ENCODE measurements around the gene FBXL17. TPM values are rescaled to one million over a fixed set of nuclear protein-coding genes. Genes with fewer than 3 reads are reported as not detected.

Gene FBXL17
- total RNA-seq, 2 donors from 2014 or later: 12.5 to 14.5 TPM

- Mint-ChIP-seq H3K4me1 (ENCODE audit: low read depth) (no peaks in the 10 kb centered on the region), H3K36me3 (ENCODE audit: insufficient read depth in 2 of 2) (peaks cover 0 to 6% of the 10 kb centered on the region in 2 donors), H3K27ac (no peak overlapping the region), H3K9me3 (peaks cover 0 to 2% of the 10 kb centered on the region in 2 donors), H3K4me3 (no peak overlapping the region), H3K27me3 (ENCODE audit: low read depth) (no peaks in the 10 kb centered on the region)
- ATAC-seq (replicated peaks in 1 of 2): no peak
- no peak for DNase-seq
These were observed 60.6 kb downstream of the FBXL17 start for GRCh38 chr5:108321341-108321740.

DNA sequence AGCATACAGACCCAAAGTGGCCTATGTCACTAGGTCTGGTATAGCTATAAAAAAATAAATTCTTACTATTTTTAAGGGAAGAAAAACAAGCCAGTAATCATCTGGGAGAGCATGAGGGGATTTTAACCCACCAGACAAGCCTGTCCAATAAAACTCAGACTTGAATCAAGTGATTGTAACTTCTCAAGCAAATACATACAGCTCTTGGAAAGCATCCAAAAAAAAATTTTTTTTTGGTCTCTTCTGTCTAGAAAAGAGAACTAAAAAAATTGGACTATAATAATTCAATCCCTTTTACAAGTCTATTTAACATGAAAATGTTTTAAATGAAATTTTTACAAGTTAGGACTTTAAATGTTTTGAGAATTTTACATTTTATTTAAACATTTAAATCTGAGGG lies 61.7 kb downstream of the FBXL17 start:
- no peak for ATAC-seq (replicated peaks in 1 of 2)
- Mint-ChIP-seq H3K9me3 (peaks cover 0 to 2% of the 10 kb centered on the region in 2 donors), H3K36me3 (ENCODE audit: insufficient read depth in 2 of 2) (peaks cover 0 to 3% of the 10 kb centered on the region in 2 donors), H3K27ac (no peak overlapping the region), H3K4me1 (ENCODE audit: low read depth) (no peaks in the 10 kb centered on the region), H3K27me3 (ENCODE audit: low read depth) (no peaks in the 10 kb centered on the region), H3K4me3 (no peak overlapping the region)
- DNase-seq: no peak

DNA sequence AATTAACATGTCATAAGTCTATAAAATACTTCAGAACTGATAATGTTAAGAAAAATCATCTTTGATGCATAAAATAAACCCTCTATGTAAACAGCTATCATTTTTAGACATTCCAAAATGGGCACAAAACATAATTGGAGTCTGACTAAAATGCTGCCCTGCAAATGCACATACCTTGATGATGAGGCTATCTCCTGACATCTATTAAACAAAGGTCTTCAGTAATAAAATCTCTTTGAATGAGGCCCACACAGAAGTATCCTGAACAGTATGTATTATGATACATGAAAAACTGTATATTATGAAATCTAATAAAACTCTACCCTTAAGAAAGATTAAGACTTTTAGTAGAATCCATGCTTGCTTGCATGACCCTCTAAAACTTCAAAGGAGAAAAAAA lies 66.1 kb downstream of the FBXL17 start:
- H3K36me3 Mint-ChIP-seq (ENCODE audit: insufficient read depth in 2 of 2): no peaks in the 10 kb centered on the region
- ATAC-seq (replicated peaks in 1 of 2) (no peak), DNase-seq (no peak)
- H3K27me3 Mint-ChIP-seq (ENCODE audit: low read depth): no peaks in the 10 kb centered on the region
- H3K27ac Mint-ChIP-seq: no peak overlapping the region
- H3K9me3 Mint-ChIP-seq: no peaks in the 10 kb centered on the region
- no peak overlapping the region for H3K4me3 Mint-ChIP-seq
- H3K4me1 Mint-ChIP-seq (ENCODE audit: low read depth): no peaks in the 10 kb centered on the region

GRCh38 chr5:108312258-108312657 lies 69.6 kb downstream of the FBXL17 start:
- no peak overlapping the region for H3K27ac Mint-ChIP-seq
- DNase-seq (no peak), ATAC-seq (replicated peaks in 1 of 2) (no peak)
- H3K36me3 Mint-ChIP-seq (ENCODE audit: insufficient read depth in 2 of 2): no peaks in the 10 kb centered on the region
- no peak overlapping the region for H3K4me3 Mint-ChIP-seq
- H3K4me1 Mint-ChIP-seq (ENCODE audit: low read depth): no peaks in the 10 kb centered on the region
- H3K27me3 Mint-ChIP-seq (ENCODE audit: low read depth): no peaks in the 10 kb centered on the region
- no peaks in the 10 kb centered on the region for H3K9me3 Mint-ChIP-seq

- DNase-seq (peak in 1 of 2 donors; percentile 2), ATAC-seq (replicated peaks in 1 of 2) (no peak)
- Mint-ChIP-seq H3K9me3 (no peaks in the 10 kb centered on the region), H3K27me3 (ENCODE audit: low read depth) (no peaks in the 10 kb centered on the region), H3K4me3 (no peak overlapping the region), H3K27ac (no peak overlapping the region), H3K4me1 (ENCODE audit: low read depth) (no peaks in the 10 kb centered on the region), H3K36me3 (ENCODE audit: insufficient read depth in 2 of 2) (no peaks in the 10 kb centered on the region)
These were observed 70.2 kb downstream of the FBXL17 start for GRCh38 chr5:108311682-108312081.

DNA sequence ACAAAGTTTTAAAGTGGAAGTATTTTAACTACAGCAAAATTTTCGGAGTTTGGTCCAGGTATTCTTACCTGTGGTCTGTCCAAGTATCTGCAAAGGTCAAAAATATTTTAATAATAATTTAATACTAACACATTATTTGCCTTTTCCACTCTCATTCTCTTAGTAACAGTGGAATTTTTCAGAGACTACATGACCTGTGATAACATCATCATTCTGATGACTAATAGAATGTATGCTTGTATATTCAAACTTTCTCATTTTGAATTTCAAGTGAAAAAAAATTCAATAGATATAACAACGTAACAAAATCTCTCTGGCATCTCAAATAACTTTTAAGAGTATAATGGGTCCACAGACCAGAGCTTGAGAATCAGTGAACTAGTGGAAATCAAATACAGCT lies 78.3 kb downstream of the FBXL17 start:
- H3K4me3 Mint-ChIP-seq: no peak overlapping the region
- H3K36me3 Mint-ChIP-seq (ENCODE audit: insufficient read depth in 2 of 2): no peaks in the 10 kb centered on the region
- ATAC-seq (replicated peaks in 1 of 2) (no peak), DNase-seq (no peak)
- no peak overlapping the region for H3K27ac Mint-ChIP-seq
- H3K27me3 Mint-ChIP-seq (ENCODE audit: low read depth): no peaks in the 10 kb centered on the region
- H3K9me3 Mint-ChIP-seq: no peaks in the 10 kb centered on the region
- H3K4me1 Mint-ChIP-seq (ENCODE audit: low read depth): no peaks in the 10 kb centered on the region

DNA sequence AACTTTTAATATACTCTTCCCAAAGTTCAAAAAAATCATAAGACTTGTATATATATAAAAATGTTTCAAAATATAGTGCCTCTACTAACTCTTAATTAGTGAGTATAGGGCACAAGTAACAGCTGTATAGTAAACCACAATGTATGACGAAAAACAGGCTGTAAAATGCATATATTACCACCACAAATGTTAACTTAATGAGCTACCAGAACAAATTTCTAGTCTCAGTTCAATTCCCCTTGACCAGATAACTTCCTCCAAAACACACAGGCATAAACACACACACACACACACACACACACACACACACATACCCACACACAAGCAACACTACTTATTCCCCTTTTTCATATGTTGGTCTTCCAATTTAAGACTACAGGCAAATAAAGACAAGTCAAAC lies 78.8 kb downstream of the FBXL17 start:
- no peak overlapping the region for H3K27ac Mint-ChIP-seq
- no peaks in the 10 kb centered on the region for H3K36me3 Mint-ChIP-seq (ENCODE audit: insufficient read depth in 2 of 2)
- H3K4me1 Mint-ChIP-seq (ENCODE audit: low read depth): no peaks in the 10 kb centered on the region
- H3K27me3 Mint-ChIP-seq (ENCODE audit: low read depth): no peaks in the 10 kb centered on the region
- no peak overlapping the region for H3K4me3 Mint-ChIP-seq
- ATAC-seq (replicated peaks in 1 of 2) (no peak), DNase-seq (no peak)
- no peaks in the 10 kb centered on the region for H3K9me3 Mint-ChIP-seq

GRCh38 chr5:108297042-108297601 lies 84.8 kb downstream of the FBXL17 start:
- no peak overlapping the region for H3K27ac Mint-ChIP-seq
- ATAC-seq (replicated peaks in 1 of 2): no peak
- peaks cover 0 to 2% of the 10 kb centered on the region in 2 donors for H3K9me3 Mint-ChIP-seq

DNA sequence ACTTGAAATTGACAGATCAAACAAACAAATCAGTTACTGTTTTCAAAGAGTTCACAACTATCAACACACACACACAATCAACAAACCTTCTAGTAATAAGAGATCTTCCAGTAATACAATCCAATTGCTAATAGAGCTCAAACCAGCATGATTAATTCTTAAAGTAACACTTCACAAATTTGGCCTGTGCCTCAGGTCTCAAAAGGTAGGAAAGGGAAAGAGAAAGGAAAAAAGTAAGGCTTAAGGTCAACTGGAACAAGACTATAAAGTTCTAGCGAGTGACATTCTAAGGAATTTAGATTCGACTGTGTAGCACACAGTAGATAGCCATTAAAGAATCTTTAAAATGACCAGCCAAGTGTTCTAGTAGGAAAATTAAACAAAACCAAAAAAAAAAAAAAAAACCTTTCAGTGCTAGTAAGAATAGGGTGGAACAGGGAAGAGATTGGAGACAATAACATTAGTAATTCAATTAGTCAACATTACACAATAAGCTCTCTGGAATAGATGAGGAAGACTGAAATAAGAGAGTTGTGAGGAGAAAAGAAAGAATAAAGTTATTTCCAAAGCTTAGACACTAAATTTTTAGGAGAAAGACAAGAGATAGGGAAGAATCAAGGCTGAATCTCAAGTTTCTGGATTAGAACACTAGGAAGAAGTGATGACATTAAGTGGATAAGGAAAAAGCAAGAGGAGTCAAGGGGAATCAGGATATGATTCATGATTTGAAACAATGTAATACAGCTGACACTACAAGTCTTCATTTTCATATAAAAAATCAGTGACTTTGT lies 86.1 kb downstream of the FBXL17 start:
- Mint-ChIP-seq H3K9me3 (peaks cover 0 to 2% of the 10 kb centered on the region in 2 donors), H3K36me3 (ENCODE audit: insufficient read depth in 2 of 2) (peaks cover 0 to 3% of the 10 kb centered on the region in 2 donors), H3K27ac (no peak overlapping the region), H3K4me3 (no peak overlapping the region), H3K4me1 (ENCODE audit: low read depth) (no peaks in the 10 kb centered on the region), H3K27me3 (ENCODE audit: low read depth) (no peaks in the 10 kb centered on the region)
- no peak for ATAC-seq (replicated peaks in 1 of 2)
- DNase-seq: no peak

More at GRCh38 chr5:108297042-108297601, 84.8 kb downstream of the FBXL17 start:
- no peak for DNase-seq
- H3K27me3 Mint-ChIP-seq (ENCODE audit: low read depth): no peaks in the 10 kb centered on the region
- peaks cover 0 to 3% of the 10 kb centered on the region in 2 donors for H3K36me3 Mint-ChIP-seq (ENCODE audit: insufficient read depth in 2 of 2)
- H3K4me1 Mint-ChIP-seq (ENCODE audit: low read depth): no peaks in the 10 kb centered on the region
- no peak overlapping the region for H3K4me3 Mint-ChIP-seq

DNA sequence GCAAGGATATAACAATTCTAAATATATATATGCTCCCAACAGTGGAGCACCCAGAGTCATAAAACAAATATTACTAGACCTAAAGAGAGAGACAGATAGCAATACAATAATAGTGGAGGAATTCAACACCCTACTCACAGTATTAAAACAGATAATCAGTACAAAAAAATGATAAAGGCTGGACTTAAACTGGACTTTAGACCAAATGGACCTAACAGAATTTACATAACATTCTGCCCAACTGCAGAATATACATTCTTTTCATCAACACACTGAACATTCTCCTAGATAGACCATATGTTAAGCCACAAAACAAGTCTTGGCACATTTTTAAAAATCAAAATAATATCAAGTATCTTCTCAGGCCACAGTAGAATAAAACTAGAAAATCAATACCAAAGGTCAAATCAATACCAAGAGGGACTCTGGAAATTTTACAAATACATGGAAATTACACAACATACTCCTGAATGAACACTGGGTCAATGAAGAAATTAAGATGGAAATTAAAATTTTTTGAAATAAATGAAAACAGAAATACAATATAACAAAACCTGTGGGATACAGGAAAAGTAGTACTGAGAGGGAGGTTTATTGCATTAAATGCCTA lies 100.8 kb downstream of the FBXL17 start:
- peaks cover 19% of the 10 kb centered on the region for H3K4me1 Mint-ChIP-seq (ENCODE audit: low read depth)
- peaks cover 17 to 25% of the 10 kb centered on the region in 2 donors for H3K36me3 Mint-ChIP-seq (ENCODE audit: insufficient read depth in 2 of 2)
- no peak overlapping the region for H3K4me3 Mint-ChIP-seq
- DNase-seq: no peak
- no peak for ATAC-seq (replicated peaks in 1 of 2)
- H3K9me3 Mint-ChIP-seq: peaks cover 3 to 13% of the 10 kb centered on the region in 2 donors
- H3K27me3 Mint-ChIP-seq (ENCODE audit: low read depth): no peaks in the 10 kb centered on the region
- peak overlapping the region; percentile 96 for H3K27ac Mint-ChIP-seq

DNA sequence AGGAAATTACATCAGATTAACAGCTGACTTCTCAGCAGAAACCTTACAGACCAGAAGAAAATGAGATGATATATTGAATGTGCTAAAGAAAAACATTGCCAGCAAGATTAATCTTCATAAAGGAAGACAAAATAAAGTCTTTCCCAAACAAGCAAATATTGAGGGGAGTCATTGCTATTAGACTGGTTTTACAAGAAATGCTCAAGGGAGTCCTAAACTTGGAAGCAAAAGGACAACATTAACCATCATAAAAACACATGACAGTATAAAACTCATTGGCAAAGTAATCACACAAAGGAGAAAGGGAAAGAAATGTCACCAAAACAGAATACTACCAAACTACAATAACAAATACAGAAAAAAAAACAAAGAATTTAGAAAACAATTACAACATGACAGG lies 101.7 kb downstream of the FBXL17 start:
- Mint-ChIP-seq H3K4me1 (ENCODE audit: low read depth) (peaks cover 19% of the 10 kb centered on the region), H3K27me3 (ENCODE audit: low read depth) (no peaks in the 10 kb centered on the region), H3K36me3 (ENCODE audit: insufficient read depth in 2 of 2) (peaks cover 17 to 25% of the 10 kb centered on the region in 2 donors), H3K27ac (peak overlapping the region; percentile 96), H3K4me3 (peak overlapping the region in 1 of 2 donors; percentile 65), H3K9me3 (peaks cover 3 to 13% of the 10 kb centered on the region in 2 donors)
- ATAC-seq (replicated peaks in 1 of 2) (no peak), DNase-seq (no peak)

DNA sequence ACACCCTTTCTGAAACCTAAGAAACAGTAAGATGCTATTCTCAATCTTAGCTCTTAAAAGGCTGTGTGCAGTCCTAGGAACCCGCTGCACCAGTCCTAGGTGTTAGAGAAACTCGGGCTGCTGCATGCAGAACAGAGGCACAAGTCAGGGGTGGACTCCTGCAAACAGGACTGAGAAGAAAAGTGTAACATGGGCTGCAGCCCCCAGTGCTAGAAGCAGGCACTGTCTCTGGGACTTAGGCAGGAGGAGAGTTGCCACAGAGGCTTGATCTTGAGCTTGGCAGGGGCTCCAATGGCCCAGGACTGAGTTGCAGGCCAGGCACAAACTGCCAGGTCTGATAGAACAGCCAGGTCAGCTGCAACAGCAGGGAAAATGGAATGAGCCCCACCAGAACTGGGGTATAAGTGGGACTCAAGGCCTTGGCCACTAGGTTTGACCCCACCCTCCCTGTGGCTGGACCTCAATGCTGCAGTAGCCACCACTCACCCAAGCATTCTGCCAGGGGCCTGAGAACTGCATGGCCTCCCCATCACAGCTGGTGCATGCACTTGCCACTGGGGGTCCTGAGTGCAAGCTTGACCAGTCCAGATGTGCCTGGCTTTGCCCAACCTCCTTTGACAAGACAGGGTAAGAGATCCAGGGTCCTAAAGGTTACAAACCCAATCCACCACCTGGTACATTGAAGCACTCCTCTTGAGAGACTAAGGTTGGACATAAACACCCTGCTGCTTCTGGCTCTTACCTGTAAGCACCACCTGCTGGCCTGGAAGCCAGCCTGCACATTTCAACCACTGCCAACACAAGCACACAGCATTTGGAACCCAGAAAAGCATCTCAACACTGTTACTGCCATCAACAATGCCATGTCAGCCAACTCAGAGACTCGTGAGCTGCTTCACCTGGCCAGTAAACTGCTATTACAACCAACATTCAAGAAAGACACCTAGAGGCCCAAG lies 103.3 kb downstream of the FBXL17 start:
- no peak overlapping the region for H3K4me3 Mint-ChIP-seq
- H3K27ac Mint-ChIP-seq: peak overlapping the region; percentile 81
- H3K36me3 Mint-ChIP-seq (ENCODE audit: insufficient read depth in 2 of 2): peaks cover 12 to 19% of the 10 kb centered on the region in 2 donors
- no peak for ATAC-seq (replicated peaks in 1 of 2)
- no peaks in the 10 kb centered on the region for H3K27me3 Mint-ChIP-seq (ENCODE audit: low read depth)
- peaks cover 3 to 12% of the 10 kb centered on the region in 2 donors for H3K9me3 Mint-ChIP-seq
- H3K4me1 Mint-ChIP-seq (ENCODE audit: low read depth): peaks cover 19% of the 10 kb centered on the region
- DNase-seq: no peak

Data from activated T-cell treated with anti-CD3 and anti-CD28 coated beads, Interleukin-2, amount 50 U/mL, for 72 hours (primary cell).